Keratinocyte (primary cell): ENCODE measurements around the gene MYO15B. TPM values are rescaled to one million over a fixed set of nuclear protein-coding genes. Genes with fewer than 3 reads are reported as not detected.

Experiments
- DNase-seq: peaks from one replicate; pipeline ENCODE4 v3.0.0-alpha.2; 2011; ENCODE audit warnings: low read depth, missing footprints, low spot score
- FAIRE-seq: peaks from 2 replicates; lab custom pipeline; 2011; peaks lifted over from hg19 to GRCh38; lab: Jason Lieb, UNC
- H2AFZ ChIP-seq: 2 replicates; pipeline ENCODE4 v1.6.0; 2012; ENCODE audit warnings: low read length, control low read depth, inconsistent platforms; ENCODE audit not compliant: control insufficient read depth
- H3K27ac ChIP-seq: 2 replicates; pipeline ENCODE4 v1.5.1; 2011; ENCODE audit warnings: low read length; ENCODE audit not compliant: control insufficient read depth, insufficient read depth
- H3K27me3 ChIP-seq: 3 replicates; pipeline ENCODE4 v1.6.0; 2011; ENCODE audit warnings: low read length; ENCODE audit not compliant: control insufficient read depth, insufficient read depth; ENCODE audit errors: extremely low read depth
- H3K36me3 ChIP-seq, 2 experiments: 2 replicates in 1 of 2; 3 replicates in 1 of 2; pipeline ENCODE4 v1.5.1; 2011; ENCODE audit warnings: low read length in 2 of 2, mild to moderate bottlenecking in 1 of 2; ENCODE audit not compliant: control insufficient read depth in 2 of 2, insufficient read depth in 2 of 2; ENCODE audit errors: extremely low read depth in 1 of 2
- H3K4me1 ChIP-seq: 3 replicates; pipeline ENCODE4 v1.5.1; 2011; ENCODE audit warnings: low read length; ENCODE audit not compliant: control insufficient read depth, insufficient read depth; ENCODE audit errors: extremely low read depth
- H3K4me2 ChIP-seq: 3 replicates; pipeline ENCODE4 v1.6.0; 2011; ENCODE audit warnings: low read depth, low read length; ENCODE audit not compliant: control insufficient read depth, insufficient read depth; ENCODE audit errors: extremely low read depth
- H3K4me3 ChIP-seq, 3 experiments: fragments of 200-600 bp in 1 of 3; sonication (generic) in 1 of 3; 2 replicates in 2 of 3; 3 replicates in 1 of 3; pipeline ENCODE4 v1.5.1; 2011 to 2016; ENCODE audit warnings: low read length in 3 of 3, mild to moderate bottlenecking in 3 of 3, control low read depth in 2 of 3, inconsistent platforms in 1 of 3, low read depth in 1 of 3, mixed read lengths in 1 of 3, mixed run types in 1 of 3, moderate library complexity in 1 of 3; ENCODE audit not compliant: control insufficient read depth in 2 of 3, insufficient read depth in 2 of 3; ENCODE audit errors: extremely low read depth in 1 of 3
- H3K79me2 ChIP-seq: 2 replicates; pipeline ENCODE4 v1.6.0; 2012; ENCODE audit warnings: low read length; ENCODE audit not compliant: control insufficient read depth, insufficient read depth
- H3K9ac ChIP-seq: 3 replicates; pipeline ENCODE4 v1.6.0; 2011; ENCODE audit warnings: low read length; ENCODE audit not compliant: control insufficient read depth, insufficient read depth; ENCODE audit errors: extremely low read depth
- H3K9me1 ChIP-seq: 3 replicates; pipeline ENCODE4 v1.6.0; 2011; ENCODE audit warnings: low read length; ENCODE audit not compliant: control insufficient read depth, insufficient read depth; ENCODE audit errors: extremely low read depth
- H3K9me3 ChIP-seq: 2 replicates; pipeline ENCODE4 v1.5.1; 2012; ENCODE audit warnings: low read depth, low read length; ENCODE audit not compliant: control insufficient read depth
- H4K20me1 ChIP-seq: 3 replicates; pipeline ENCODE4 v1.6.0; 2011; ENCODE audit warnings: low read length; ENCODE audit not compliant: control insufficient read depth, insufficient read depth; ENCODE audit errors: extremely low read depth
- EZH2 ChIP-seq: IDR thresholded peaks from one replicate; pipeline ENCODE4 v1.6.1; 2012; ENCODE audit warnings: inconsistent platforms, mild to moderate bottlenecking, low read length, moderate library complexity
- dilution Hi-C: fragments of 300-500 bp; cut with MboI; formaldehyde crosslinking; loops from one replicate; pipeline ENCODE4 v1.7.0; 2020; ENCODE audit warnings: low sequenced_read_pairs; ENCODE audit not compliant: extremely low pct_ligation_motif_present
- polyA plus RNA-seq, 5 experiments: library from polyadenylated mRNA; depleted of rRNA in 3 of 5; stranded (reverse) in 3 of 5; stranded (forward) in 1 of 5; unstranded in 1 of 5; fragments of >200 nt; gene quantifications; 1 replicate in 1 of 5; 2 replicates in 3 of 5; 3 replicates in 1 of 5; pipeline versions ENCODE4 v1.2.1 to v1.2.3, GENCODE V29; 2011 to 2012; ENCODE audit warnings: missing spikeins in 2 of 5, low read depth in 1 of 5, low replicate concordance in 1 of 5
- TF ChIP-seq, protein P1 (sequence below), 3 experiments: IDR thresholded peaks in 1 of 3; conservative IDR thresholded peaks in 1 of 3; optimal IDR thresholded peaks in 1 of 3; 2 replicates in 2 of 3; 3 replicates in 1 of 3; pipeline versions ENCODE3 to v1.5.1; 2011; ENCODE audit warnings: low read length in 3 of 3, mild to moderate bottlenecking in 3 of 3, moderate library complexity in 2 of 3, control low read depth in 1 of 3, inconsistent platforms in 1 of 3; ENCODE audit not compliant: insufficient read depth in 2 of 3; ENCODE audit errors: extremely low read depth in 1 of 3

Gene MYO15B
- polyA plus RNA-seq, 1 donor (not counting 4 experiments of a cell fraction or from before 2014, with no cell fraction given), result 0.14 TPM

DNA sequence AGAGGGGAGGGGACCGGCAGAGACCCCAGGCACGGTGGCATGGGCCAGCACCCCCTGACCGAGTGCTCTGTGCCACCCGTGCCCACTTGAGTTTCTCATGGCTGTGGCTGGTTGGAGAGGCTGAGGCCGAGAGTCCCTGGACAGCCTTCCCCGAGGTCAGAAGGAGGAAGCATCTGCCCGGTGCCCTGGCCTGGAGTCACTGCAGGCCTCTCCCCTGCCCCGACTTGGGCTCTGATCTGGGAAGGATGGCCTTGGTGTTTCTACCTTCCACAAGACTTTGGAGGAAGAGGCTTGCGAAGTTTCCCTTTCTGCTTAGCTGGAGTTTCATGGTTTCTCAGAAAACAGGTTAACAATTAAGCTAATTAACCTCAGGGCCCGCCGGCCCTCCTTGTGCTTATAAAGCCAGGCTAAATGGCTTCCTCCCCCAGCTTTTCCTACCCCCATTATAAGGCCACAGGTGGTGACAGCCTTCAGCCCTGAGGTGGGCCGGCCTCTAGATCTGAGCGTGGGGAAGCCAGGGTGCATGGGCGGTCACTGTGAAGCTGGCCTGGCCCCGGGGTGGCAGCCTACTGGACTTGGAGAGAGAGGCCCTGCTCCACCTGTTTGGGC lies 44.8 kb upstream of the MYO15B start:
- dilution Hi-C loops, result no loop called here
- H3K9me1 ChIP-seq, result no peaks in the 10 kb centered on the region
- no peaks in the 10 kb centered on the region for H3K79me2 ChIP-seq
- no peaks in the 10 kb centered on the region for H3K9me3 ChIP-seq
- TF ChIP-seq, protein P1, sequence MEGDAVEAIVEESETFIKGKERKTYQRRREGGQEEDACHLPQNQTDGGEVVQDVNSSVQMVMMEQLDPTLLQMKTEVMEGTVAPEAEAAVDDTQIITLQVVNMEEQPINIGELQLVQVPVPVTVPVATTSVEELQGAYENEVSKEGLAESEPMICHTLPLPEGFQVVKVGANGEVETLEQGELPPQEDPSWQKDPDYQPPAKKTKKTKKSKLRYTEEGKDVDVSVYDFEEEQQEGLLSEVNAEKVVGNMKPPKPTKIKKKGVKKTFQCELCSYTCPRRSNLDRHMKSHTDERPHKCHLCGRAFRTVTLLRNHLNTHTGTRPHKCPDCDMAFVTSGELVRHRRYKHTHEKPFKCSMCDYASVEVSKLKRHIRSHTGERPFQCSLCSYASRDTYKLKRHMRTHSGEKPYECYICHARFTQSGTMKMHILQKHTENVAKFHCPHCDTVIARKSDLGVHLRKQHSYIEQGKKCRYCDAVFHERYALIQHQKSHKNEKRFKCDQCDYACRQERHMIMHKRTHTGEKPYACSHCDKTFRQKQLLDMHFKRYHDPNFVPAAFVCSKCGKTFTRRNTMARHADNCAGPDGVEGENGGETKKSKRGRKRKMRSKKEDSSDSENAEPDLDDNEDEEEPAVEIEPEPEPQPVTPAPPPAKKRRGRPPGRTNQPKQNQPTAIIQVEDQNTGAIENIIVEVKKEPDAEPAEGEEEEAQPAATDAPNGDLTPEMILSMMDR (optimal IDR thresholded peaks at IDR 0.05 in 1 of 3, IDR thresholded peaks at IDR 0.05 in 1 of 3, conservative IDR thresholded peaks at IDR 0.05 in 1 of 3; ENCODE audit: extremely low read depth in 1 of 3, insufficient read depth in 2 of 3, low read length in 3 of 3), result no peak
- H3K27ac ChIP-seq, result no peak overlapping the region
- no peak overlapping the region for H3K4me3 ChIP-seq
- no peak overlapping the region for H3K4me2 ChIP-seq
- FAIRE-seq, result no peak
- H2AFZ ChIP-seq, result no peak overlapping the region
- H3K9ac ChIP-seq, result no peak overlapping the region
- H4K20me1 ChIP-seq, result peaks cover 2% of the 10 kb centered on the region
- H3K27me3 ChIP-seq, result no peaks in the 10 kb centered on the region
- H3K36me3 ChIP-seq, result peaks cover 0 to 4% of the 10 kb centered on the region in 2 experiments
- DNase-seq, result no peak
- peaks cover 8% of the 10 kb centered on the region for H3K4me1 ChIP-seq

- Histone ChIP-seq H3K9me3 (no peaks in the 10 kb centered on the region), H4K20me1 (peaks cover 2% of the 10 kb centered on the region), H3K36me3 (peaks cover 0 to 2% of the 10 kb centered on the region in 2 experiments), H2AFZ (no peak overlapping the region), H3K27ac (no peak overlapping the region), H3K4me3 (no peak overlapping the region), H3K4me2 (no peak overlapping the region), H3K9ac (no peak overlapping the region), H3K4me1 (peaks cover 14% of the 10 kb centered on the region), H3K27me3 (no peaks in the 10 kb centered on the region), H3K79me2 (no peaks in the 10 kb centered on the region), H3K9me1 (no peaks in the 10 kb centered on the region)
- dilution Hi-C loops, result no loop called here
- no peak for DNase-seq
- no peak for TF ChIP-seq EZH2
- TF ChIP-seq, protein P1 (optimal IDR thresholded peaks at IDR 0.05 in 1 of 3, IDR thresholded peaks at IDR 0.05 in 1 of 3, conservative IDR thresholded peaks at IDR 0.05 in 1 of 3; ENCODE audit: extremely low read depth in 1 of 3, insufficient read depth in 2 of 3, low read length in 3 of 3), result no peak
- FAIRE-seq, result no peak
Measured at GRCh38 chr17:75544250-75544649, 43.4 kb upstream of the MYO15B start.
